GM23248 (cell line): ENCODE results near the gene KCND1.

ENCODE experiments used
- EZH2 ChIP-seq: fragments of 200-600 bp; sonication (generic); IDR thresholded peaks from 2 replicates; pipeline ENCODE4 v1.6.1; 2018; ENCODE audit warnings: antibody characterized with exemption, mild to moderate bottlenecking; ENCODE audit not compliant: insufficient read depth, poor library complexity, severe bottlenecking
- EZH2phosphoT487 ChIP-seq: fragments of 200-600 bp; sonication (generic); IDR thresholded peaks from 2 replicates; pipeline ENCODE4 v1.6.1; 2018; ENCODE audit warnings: antibody characterized with exemption, moderate library complexity, mild to moderate bottlenecking, low read depth; ENCODE audit not compliant: insufficient read depth

GRCh38 chrX:48923771-48924170, 47.9 kb downstream of the KCND1 start:
- no peak for TF ChIP-seq EZH2
- no peak for TF ChIP-seq EZH2phosphoT487
